Fibroblast of skin of back (primary cell): Measurements from ENCODE around the gene LMTK2.
"Not testable (repeated sequence)": the region's sequence is repeated elsewhere in the genome, so short reads cannot be mapped to it uniquely, and the experiment has no call there.

Experiments used
- DNase-seq: peaks from one replicate; pipeline ENCODE4 v3.0.0-alpha.2; 2013

The LMTK2 gene

GRCh38 chr7:98105942-98106544, 619 bp upstream of the LMTK2 start:
- no peak for DNase-seq

- DNase-seq = no peak
Measured at GRCh38 chr7:98107313-98107721, 655 bp downstream of the LMTK2 start.

GRCh38 chr7:98110249-98111022, 3.8 kb downstream of the LMTK2 start:
- no peak for DNase-seq

GRCh38 chr7:98112077-98112476, 5.4 kb downstream of the LMTK2 start:
- no peak for DNase-seq

- DNase-seq = no peak
Measured at GRCh38 chr7:98115746-98116525, 9.3 kb downstream of the LMTK2 start.

GRCh38 chr7:98116656-98117461, 10.2 kb downstream of the LMTK2 start:
- no peak for DNase-seq

- DNase-seq = peak; percentile 77
Measured at GRCh38 chr7:98119256-98119918, 12.7 kb downstream of the LMTK2 start.

GRCh38 chr7:98120559-98120958, 13.9 kb downstream of the LMTK2 start:
- DNase-seq = no peak

GRCh38 chr7:98121388-98121787, 14.7 kb downstream of the LMTK2 start:
- DNase-seq = not testable (repeated sequence)

- no peak for DNase-seq
Measured at GRCh38 chr7:98123365-98123696, 16.7 kb downstream of the LMTK2 start.

GRCh38 chr7:98125759-98126158, 19.1 kb downstream of the LMTK2 start:
- no peak for DNase-seq

GRCh38 chr7:98126311-98127142, 19.9 kb downstream of the LMTK2 start:
- peak; percentile 10 for DNase-seq

GRCh38 chr7:98128346-98128745, 21.7 kb downstream of the LMTK2 start:
- DNase-seq = no peak

- no peak for DNase-seq
Measured at GRCh38 chr7:98130959-98131358, 24.3 kb downstream of the LMTK2 start.

- peak; percentile 9 for DNase-seq
Measured at GRCh38 chr7:98133181-98133580, 26.5 kb downstream of the LMTK2 start.

GRCh38 chr7:98133621-98134303, 27.1 kb downstream of the LMTK2 start:
- DNase-seq = peak; percentile 36

GRCh38 chr7:98134420-98135228, 28.0 kb downstream of the LMTK2 start:
- no peak for DNase-seq

GRCh38 chr7:98135984-98136383, 29.3 kb downstream of the LMTK2 start:
- DNase-seq = no peak

- no peak for DNase-seq
Measured at GRCh38 chr7:98136423-98136822, 29.8 kb downstream of the LMTK2 start.
